Testis (tissue), 3 donors: ENCODE results near the gene CD48. TPM values are rescaled to one million over a fixed set of nuclear protein-coding genes. Genes with fewer than 3 reads are reported as not detected.

Source experiments
- DNase-seq: peaks from one replicate; pipeline ENCODE4 v3.0.0-alpha.2; 2019
- H3K27ac ChIP-seq, 2 donors: fragments of 200-600 bp; sonication (generic); one replicate each; pipeline ENCODE4 v1.5.1; 2019
- H3K27me3 ChIP-seq: fragments of 200-600 bp; sonication (generic); one replicate; pipeline ENCODE4 v1.5.1; 2019
- H3K36me3 ChIP-seq: fragments of 200-600 bp; sonication (generic); one replicate; pipeline ENCODE4 v1.5.1; 2017; ENCODE audit warnings: low read depth; ENCODE audit errors: missing control alignments
- H3K4me1 ChIP-seq: fragments of 200-600 bp; sonication (generic); one replicate; pipeline ENCODE4 v1.5.1; 2019
- H3K4me3 ChIP-seq, 2 donors: fragments of 200-600 bp; sonication (generic); one replicate each; pipeline ENCODE4 v1.5.1; 2017 to 2019
- H3K9me3 ChIP-seq: fragments of 200-600 bp; sonication (generic); one replicate; pipeline ENCODE4 v1.5.1; 2017
- POLR2A ChIP-seq: fragments of 450-650 bp; IDR thresholded peaks from one replicate; pipeline ENCODE4 v1.6.1; 2017; ENCODE audit warnings: antibody characterized with exemption, mild to moderate bottlenecking, moderate library complexity
- WGBS, 2 donors: methylation state at CpG; one replicate each; pipeline ENCODE4 v1.1.5; 2018; 5-methylcytosine and 5-hydroxymethylcytosine counted together
- intact Hi-C: fragments of 100-400 bp; cut with DNase I; formaldehyde crosslinking; loops from one replicate; pipeline ENCODE4 v1.15.1; 2023; ENCODE audit warnings: low total_unique reads
- polyA plus RNA-seq: library from polyadenylated mRNA; stranded (reverse); fragments of 350-450 nt; fragmentation: Illumina TruSeq; extraction: RNeasy Lipid Tissue Mini Kit (QIAGEN cat#74804); gene quantifications from one replicate; pipeline ENCODE4 v1.2.3, GENCODE V29; 2014; ENCODE audit warnings: low read depth, low replicate concordance; ENCODE audit not compliant: insufficient read depth
- total RNA-seq, 2 donors: library from RNA; depleted of rRNA; stranded (reverse); fragments of >200 nt; gene quantifications; one replicate each; pipeline ENCODE4 v1.2.3, GENCODE V29; 2016
- TF ChIP-seq, protein P1 (sequence below), 3 experiments: fragments of 450-650 bp in 2 of 3; fragments of 200-600 bp in 1 of 3; sonication (generic) in 1 of 3; IDR thresholded peaks; one replicate each; pipeline ENCODE4 v1.5.1; 2016 to 2019; ENCODE audit warnings: antibody characterized with exemption in 3 of 3, mild to moderate bottlenecking in 2 of 3, moderate library complexity in 1 of 3

The CD48 gene
- total and polyA plus RNA-seq, 3 donors from 2014 or later: 0.63 to 6.1 (median 1.4) TPM

DNA sequence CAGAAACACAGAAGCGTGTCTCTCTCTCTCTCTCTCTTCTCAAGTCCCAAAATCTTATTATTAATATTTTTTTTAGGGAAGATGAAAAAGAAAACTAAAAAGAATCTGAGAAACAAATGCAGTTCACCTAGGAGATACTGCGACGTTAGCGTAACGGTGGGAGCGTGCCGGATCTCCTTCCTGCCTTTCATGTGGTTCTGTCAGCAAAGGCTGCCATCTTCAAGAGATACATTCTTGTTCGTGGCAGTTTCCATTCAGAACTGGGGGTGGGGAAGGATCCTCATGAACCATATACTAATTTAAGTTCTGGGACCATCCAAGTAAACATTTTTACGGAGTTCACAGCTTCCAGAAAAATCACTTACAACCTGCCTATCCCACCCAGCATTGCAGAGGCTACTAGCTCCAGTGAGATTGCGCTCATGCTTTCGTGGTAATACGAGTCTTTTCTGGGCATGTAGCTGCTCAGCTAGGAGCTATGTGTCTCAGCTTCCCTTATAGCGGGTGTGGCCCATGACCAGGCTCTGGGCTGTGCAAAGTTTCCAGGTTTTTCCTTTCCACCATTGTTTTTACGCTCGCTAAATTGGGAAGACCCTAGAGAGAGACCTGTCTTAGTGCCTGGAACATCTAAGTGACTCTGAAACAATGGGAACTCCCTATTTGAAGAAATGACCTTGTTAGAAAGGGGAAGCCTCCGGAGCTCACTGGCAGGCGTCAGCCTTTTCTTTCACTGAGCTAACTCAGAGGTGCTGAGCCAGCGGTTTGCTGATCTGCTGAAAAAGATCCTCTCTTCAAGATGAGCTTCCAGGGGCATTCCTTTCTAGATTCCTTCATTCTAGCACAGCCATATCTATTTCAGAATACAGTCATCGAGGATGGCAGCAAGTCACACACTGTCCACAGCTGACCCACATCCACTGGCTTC is 82.1 kb downstream of the CD48 start:
- no peaks in the 10 kb centered on the region for H3K27me3 ChIP-seq
- H3K4me1 ChIP-seq: no peaks in the 10 kb centered on the region
- peak; percentile 56 for DNase-seq
- no peaks in the 10 kb centered on the region for H3K36me3 ChIP-seq
- no peaks in the 10 kb centered on the region for H3K9me3 ChIP-seq
- intact Hi-C loops: no loop called here
- peak overlapping the region in 1 of 2 donors; percentile 2 for H3K4me3 ChIP-seq
- no peak for TF ChIP-seq POLR2A
- TF ChIP-seq, protein P1, sequence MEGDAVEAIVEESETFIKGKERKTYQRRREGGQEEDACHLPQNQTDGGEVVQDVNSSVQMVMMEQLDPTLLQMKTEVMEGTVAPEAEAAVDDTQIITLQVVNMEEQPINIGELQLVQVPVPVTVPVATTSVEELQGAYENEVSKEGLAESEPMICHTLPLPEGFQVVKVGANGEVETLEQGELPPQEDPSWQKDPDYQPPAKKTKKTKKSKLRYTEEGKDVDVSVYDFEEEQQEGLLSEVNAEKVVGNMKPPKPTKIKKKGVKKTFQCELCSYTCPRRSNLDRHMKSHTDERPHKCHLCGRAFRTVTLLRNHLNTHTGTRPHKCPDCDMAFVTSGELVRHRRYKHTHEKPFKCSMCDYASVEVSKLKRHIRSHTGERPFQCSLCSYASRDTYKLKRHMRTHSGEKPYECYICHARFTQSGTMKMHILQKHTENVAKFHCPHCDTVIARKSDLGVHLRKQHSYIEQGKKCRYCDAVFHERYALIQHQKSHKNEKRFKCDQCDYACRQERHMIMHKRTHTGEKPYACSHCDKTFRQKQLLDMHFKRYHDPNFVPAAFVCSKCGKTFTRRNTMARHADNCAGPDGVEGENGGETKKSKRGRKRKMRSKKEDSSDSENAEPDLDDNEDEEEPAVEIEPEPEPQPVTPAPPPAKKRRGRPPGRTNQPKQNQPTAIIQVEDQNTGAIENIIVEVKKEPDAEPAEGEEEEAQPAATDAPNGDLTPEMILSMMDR (IDR thresholded peaks at IDR 0.05): no peak
- H3K27ac ChIP-seq: no peak overlapping the region
- 34 to 59% methylated on average over 19 of the region's 19 CpGs for whole genome bisulfite sequencing, 2 donors

DNA sequence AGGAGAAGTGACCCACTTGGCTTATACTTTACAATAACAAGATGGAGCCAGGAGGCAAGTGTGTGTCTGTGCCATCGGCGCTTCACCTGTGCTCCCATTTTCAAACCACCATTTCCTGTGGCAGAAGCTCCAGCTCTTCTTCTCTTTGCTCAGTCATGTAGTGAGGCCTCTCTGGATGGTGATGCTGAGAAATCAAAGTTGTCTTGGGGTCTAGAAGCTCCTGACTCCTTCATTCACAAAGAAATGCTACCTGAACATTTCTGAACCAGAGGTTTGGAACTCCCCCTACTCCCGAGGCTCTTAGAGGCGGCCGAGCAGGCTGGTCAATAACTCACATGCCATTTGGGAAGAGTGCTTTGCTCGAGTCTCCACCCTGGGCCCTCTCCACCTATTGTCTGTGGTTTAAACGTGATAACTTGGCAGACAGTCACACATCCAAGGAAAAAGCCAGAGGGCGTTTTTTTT is 82.8 kb downstream of the CD48 start:
- no peak for DNase-seq
- H3K4me1 ChIP-seq: no peaks in the 10 kb centered on the region
- no peaks in the 10 kb centered on the region for H3K9me3 ChIP-seq
- no peak overlapping the region for H3K27ac ChIP-seq
- intact Hi-C loops: no loop called here
- H3K4me3 ChIP-seq: no peak overlapping the region
- TF ChIP-seq, protein P1 (IDR thresholded peaks at IDR 0.05): no peak
- TF ChIP-seq POLR2A: no peak
- H3K27me3 ChIP-seq: no peaks in the 10 kb centered on the region
- WGBS, 2 donors: 53 to 63% methylated on average over 8 of the region's 8 CpGs
- H3K36me3 ChIP-seq: no peaks in the 10 kb centered on the region

Other genes starting within 250 kb of the CD48 start
- gene SLAMF6, start 188.6 kb downstream of the CD48 start, total RNA-seq: 1 to 10 TPM in 1 of 2 donors, under 1 TPM in 1; 0.68 to 1.6 TPM
- gene SLAMF6, start 188.6 kb downstream of the CD48 start, polyA plus RNA-seq: 2.3 TPM
- 1 to 10 TPM; 6.4 to 6.9 TPM for gene CD84, start 132.3 kb downstream of the CD48 start, total RNA-seq
- 7.7 TPM for gene CD84, start 132.3 kb downstream of the CD48 start, polyA plus RNA-seq
- gene SLAMF1, start 64.8 kb downstream of the CD48 start, total RNA-seq: under 1 TPM; 0.47 to 0.50 TPM
- gene SLAMF1, start 64.8 kb downstream of the CD48 start, polyA plus RNA-seq: 0.75 TPM
- under 1 TPM in 1 of 2 donors, not detected in 1; 0.68 TPM for gene SLAMF7, start 27.4 kb upstream of the CD48 start, total RNA-seq
- 5.1 TPM for gene SLAMF7, start 27.4 kb upstream of the CD48 start, polyA plus RNA-seq
- under 1 TPM in 1 of 2 donors, not detected in 1; 0.68 TPM for gene LY9, start 84.4 kb upstream of the CD48 start, total RNA-seq
- 0.71 TPM for gene LY9, start 84.4 kb upstream of the CD48 start, polyA plus RNA-seq
- 1 to 10 TPM; 1.4 to 2.3 TPM for gene CD244, start 151.1 kb upstream of the CD48 start, total RNA-seq
- gene CD244, start 151.1 kb upstream of the CD48 start, polyA plus RNA-seq: 2.4 TPM
- 1 to 10 TPM; 2.3 to 8.8 TPM for gene ITLN1, start 173.4 kb upstream of the CD48 start, total RNA-seq
- gene ITLN1, start 173.4 kb upstream of the CD48 start, polyA plus RNA-seq: 45.8 TPM
- 1 to 10 TPM in 1 of 2 donors, not detected in 1; 6.4 TPM for gene ITLN2, start 243.0 kb upstream of the CD48 start, total RNA-seq
- 1.5 TPM for gene ITLN2, start 243.0 kb upstream of the CD48 start, polyA plus RNA-seq